HG02642 (cell line): ENCODE data around the gene GSX1.

Experiments used
- ATAC-seq: cut with Tn5 transposase; IDR thresholded peaks from one replicate; pipeline ENCODE4 v1.9.1; 2021; ENCODE audit warnings: mild to moderate bottlenecking; ENCODE audit not compliant: unreplicated experiment, poor library complexity

GSX1 gene

GRCh38 chr13:27826379-27827353, 34.4 kb downstream of the GSX1 start:
- ATAC-seq = peak; percentile 58

- no peak for ATAC-seq
Observed at GRCh38 chr13:27827646-27828045, 35.4 kb downstream of the GSX1 start.

- ATAC-seq = peak; percentile 68
Observed at GRCh38 chr13:27830010-27830409, 37.7 kb downstream of the GSX1 start.

DNA sequence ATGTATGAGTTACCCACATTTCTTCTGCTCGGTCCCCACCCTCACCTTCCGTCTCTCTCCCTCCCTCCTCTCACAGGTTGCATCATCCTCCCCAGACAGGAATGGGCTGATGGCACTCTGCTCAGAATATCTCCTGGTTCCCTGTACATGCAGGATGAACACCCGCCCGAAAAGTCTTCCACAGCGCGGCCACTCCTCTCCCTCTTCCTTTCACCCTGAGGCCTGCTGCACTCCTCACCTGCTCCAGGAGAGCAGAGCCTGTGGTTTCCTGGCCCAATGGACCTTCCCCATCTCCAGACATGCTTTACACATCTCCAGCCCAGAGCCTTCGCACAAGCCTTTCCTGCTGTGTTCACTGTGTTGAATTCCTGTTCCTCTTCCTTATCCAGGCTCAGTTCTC, 40.9 kb downstream of the GSX1 start:
- no peak for ATAC-seq

- no peak for ATAC-seq
Observed at GRCh38 chr13:27834095-27834494, 41.8 kb downstream of the GSX1 start.

- no peak for ATAC-seq
Observed at GRCh38 chr13:27835799-27836198, 43.5 kb downstream of the GSX1 start.

GRCh38 chr13:27839809-27840467, 47.7 kb downstream of the GSX1 start:
- ATAC-seq = no peak

GRCh38 chr13:27842571-27842970, 50.3 kb downstream of the GSX1 start:
- no peak for ATAC-seq
